ENCODE data around the gene SEC14L5.

SEC14L5 gene

DNA sequence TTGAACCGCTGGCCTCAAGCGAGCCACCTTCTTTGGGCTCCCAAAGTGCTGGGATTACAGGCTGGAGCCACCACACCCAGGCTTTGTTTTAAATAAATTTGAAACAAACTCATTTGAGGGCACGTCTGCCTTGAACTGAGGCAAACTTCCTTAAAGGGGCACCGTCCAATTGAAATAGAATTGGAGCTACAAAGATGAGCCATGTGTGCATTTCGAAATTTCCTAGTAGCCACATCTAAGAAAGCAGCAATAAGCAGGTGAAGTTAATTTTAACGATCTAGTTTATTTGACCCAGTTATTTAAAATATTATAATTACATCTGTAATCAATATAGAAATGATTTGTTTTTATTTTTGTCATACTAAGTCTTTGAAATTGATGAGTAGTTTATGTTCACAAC, 108.4 kb downstream of the SEC14L5 start:
- TF ChIP-seq ZFX (IDR thresholded peaks at IDR 0.05), result no peak
- TF ChIP-seq, protein P1, sequence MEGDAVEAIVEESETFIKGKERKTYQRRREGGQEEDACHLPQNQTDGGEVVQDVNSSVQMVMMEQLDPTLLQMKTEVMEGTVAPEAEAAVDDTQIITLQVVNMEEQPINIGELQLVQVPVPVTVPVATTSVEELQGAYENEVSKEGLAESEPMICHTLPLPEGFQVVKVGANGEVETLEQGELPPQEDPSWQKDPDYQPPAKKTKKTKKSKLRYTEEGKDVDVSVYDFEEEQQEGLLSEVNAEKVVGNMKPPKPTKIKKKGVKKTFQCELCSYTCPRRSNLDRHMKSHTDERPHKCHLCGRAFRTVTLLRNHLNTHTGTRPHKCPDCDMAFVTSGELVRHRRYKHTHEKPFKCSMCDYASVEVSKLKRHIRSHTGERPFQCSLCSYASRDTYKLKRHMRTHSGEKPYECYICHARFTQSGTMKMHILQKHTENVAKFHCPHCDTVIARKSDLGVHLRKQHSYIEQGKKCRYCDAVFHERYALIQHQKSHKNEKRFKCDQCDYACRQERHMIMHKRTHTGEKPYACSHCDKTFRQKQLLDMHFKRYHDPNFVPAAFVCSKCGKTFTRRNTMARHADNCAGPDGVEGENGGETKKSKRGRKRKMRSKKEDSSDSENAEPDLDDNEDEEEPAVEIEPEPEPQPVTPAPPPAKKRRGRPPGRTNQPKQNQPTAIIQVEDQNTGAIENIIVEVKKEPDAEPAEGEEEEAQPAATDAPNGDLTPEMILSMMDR (conservative IDR thresholded peaks at IDR 0.05), result no peak
- no peak overlapping the region for H3K27ac ChIP-seq
